B cell (primary cell): ENCODE results near the gene BRSK2. TPM values are rescaled to one million over a fixed set of nuclear protein-coding genes. Genes with fewer than 3 reads are reported as not detected.

Source experiments
- ATAC-seq: fragments of 200-7000 bp; cut with Tn5 transposase; one replicate; pipeline ENCODE4 v1.10.0; 2021; ENCODE audit warnings: low read depth, mild to moderate bottlenecking, moderate number of reproducible peaks, moderate library complexity
- CTCF ChIA-PET: fragments of 350-600 bp; sonication (Branson Sonifier 250); formaldehyde crosslinking; loops from one replicate; lab custom pipeline; 2021; ENCODE audit warnings: antibody characterized with exemption, inconsistent platforms; lab: Charles Lee
- POLR2A ChIA-PET: fragments of 350-600 bp; sonication (Branson Sonifier 250); formaldehyde crosslinking; loops from one replicate; lab custom pipeline; 2021; ENCODE audit warnings: antibody characterized with exemption; lab: Charles Lee
- DNase-seq: peaks from one replicate; pipeline ENCODE4 v3.0.0; 2013
- H2AFZ ChIP-seq: 2 replicates; pipeline ENCODE4 v1.6.1; 2012; ENCODE audit warnings: mild to moderate bottlenecking, low read depth, low read length; ENCODE audit not compliant: insufficient read depth, poor library complexity, severe bottlenecking
- H3K27ac ChIP-seq, 2 donors: 1 replicate in 1 of 2; 2 replicates in 1 of 2; pipeline ENCODE4 v1.5.1; 2012 to 2013; ENCODE audit warnings: low read length in 2 of 2, mild to moderate bottlenecking in 2 of 2, moderate library complexity in 1 of 2
- H3K27me3 ChIP-seq, 4 experiments: fragments of 200-600 bp in 1 of 4; sonication (generic) in 1 of 4; replicated peaks in 1 of 4; 1 replicate in 2 of 4; 2 replicates in 2 of 4; pipeline versions ENCODE4 v1.6.1 to v1.7.0; 2013 to 2016; ENCODE audit warnings: low read length in 3 of 4, mild to moderate bottlenecking in 2 of 4, mixed read lengths in 1 of 4, moderate library complexity in 1 of 4; ENCODE audit not compliant: insufficient read depth in 4 of 4, control insufficient read depth in 3 of 4; ENCODE audit errors: control extremely low read depth in 1 of 4
- H3K36me3 ChIP-seq, 2 experiments: replicated peaks in 1 of 2; 1 replicate in 1 of 2; 2 replicates in 1 of 2; pipeline versions ENCODE4 v1.6.1 to v1.7.1; 2013; ENCODE audit warnings: low read length in 1 of 2; ENCODE audit not compliant: insufficient read depth in 2 of 2, control insufficient read depth in 1 of 2; ENCODE audit errors: control extremely low read depth in 1 of 2, extremely low read depth in 1 of 2
- H3K4me1 ChIP-seq, 2 donors: fragments of 200-600 bp in 1 of 2; sonication (generic) in 1 of 2; 1 replicate in 1 of 2; 2 replicates in 1 of 2; pipeline versions ENCODE4 v1.5.1 to v1.6.1; 2013 to 2017; ENCODE audit warnings: low read length in 2 of 2; ENCODE audit not compliant: control insufficient read depth in 2 of 2, insufficient read depth in 2 of 2
- H3K4me2 ChIP-seq: replicated peaks from 2 replicates; pipeline ENCODE3; 2012; ENCODE audit warnings: mild to moderate bottlenecking, low read depth, low read length; ENCODE audit not compliant: poor library complexity, severe bottlenecking
- H3K4me3 ChIP-seq, 5 experiments: fragments of 200-600 bp in 1 of 5; sonication (generic) in 1 of 5; 1 replicate in 3 of 5; 2 replicates in 2 of 5; pipeline versions ENCODE4 v1.5.1 to v1.7.0; 2011 to 2016; ENCODE audit warnings: low read length in 4 of 5, mild to moderate bottlenecking in 4 of 5, low read depth in 2 of 5, control low read depth in 1 of 5, moderate library complexity in 1 of 5; ENCODE audit not compliant: insufficient read depth in 1 of 5; ENCODE audit errors: control extremely low read depth in 1 of 5, extremely low read depth in 1 of 5
- H3K79me2 ChIP-seq: fragments of 200-600 bp; sonication (generic); one replicate; pipeline ENCODE4 v1.6.0; 2016; ENCODE audit warnings: low read length; ENCODE audit not compliant: control insufficient read depth, insufficient read depth
- H3K9ac ChIP-seq: fragments of 200-600 bp; sonication (generic); 2 replicates; pipeline ENCODE4 v1.6.1; 2017; ENCODE audit warnings: mild to moderate bottlenecking, low read length, moderate library complexity
- H3K9me3 ChIP-seq, 3 donors: one replicate each; pipeline versions ENCODE4 v1.6.1 to v1.7.1; 2013; ENCODE audit warnings: low read length in 2 of 3; ENCODE audit not compliant: control insufficient read depth in 2 of 3, insufficient read depth in 1 of 3; ENCODE audit errors: control extremely low read depth in 1 of 3
- H4K20me1 ChIP-seq: 2 replicates; pipeline ENCODE4 v1.6.0; 2012; ENCODE audit warnings: mild to moderate bottlenecking, low read length; ENCODE audit not compliant: insufficient read depth, control insufficient read depth, poor library complexity, severe bottlenecking
- H3K27ac Mint-ChIP-seq: one replicate; pipeline ENCODE4 v1.8.0; 2021; ENCODE audit warnings: mixed read lengths
- H3K27me3 Mint-ChIP-seq: one replicate; pipeline ENCODE4 v1.8.0; 2021; ENCODE audit warnings: mixed read lengths
- H3K4me1 Mint-ChIP-seq: one replicate; pipeline ENCODE4 v1.8.0; 2021; ENCODE audit warnings: mixed read lengths
- H3K4me3 Mint-ChIP-seq: one replicate; pipeline ENCODE4 v1.8.0; 2021; ENCODE audit warnings: mixed read lengths
- H3K9me3 Mint-ChIP-seq: one replicate; pipeline ENCODE4 v1.8.0; 2022; ENCODE audit warnings: mixed read lengths; ENCODE audit not compliant: insufficient read depth
- EZH2 ChIP-seq: IDR thresholded peaks from 2 replicates; pipeline ENCODE4 v1.6.1; 2012; ENCODE audit warnings: borderline replicate concordance, low read depth, mild to moderate bottlenecking, moderate library complexity, low read length; ENCODE audit not compliant: insufficient read depth, poor library complexity, severe bottlenecking
- WGBS: methylation state at CpG from one replicate; pipeline ENCODE4 v1.1.5; 2013; ENCODE audit warnings: missing lambda C conversion rate; ENCODE audit not compliant: insufficient coverage; 5-methylcytosine and 5-hydroxymethylcytosine counted together
- intact Hi-C: fragments of 100-400 bp; cut with micrococcal nuclease; formaldehyde crosslinking; loops from one replicate; pipeline ENCODE4 v1.10.0; 2022
- polyA plus RNA-seq: library from polyadenylated mRNA; depleted of rRNA; stranded (reverse); fragments of >200 nt; gene quantifications from 2 replicates; pipeline ENCODE4 v1.2.3, GENCODE V29; 2012
- total RNA-seq, 2 donors: library from RNA; stranded (reverse); fragments of 120-200 nt in 1 of 2; gene quantifications; 1 replicate in 1 of 2; 2 replicates in 1 of 2; pipeline versions ENCODE4 v1.2.3 to v1.2.4, GENCODE V29; 2013 to 2022
- TF ChIP-seq, protein P1 (sequence below): fragments of 200-600 bp; IDR thresholded peaks from one replicate; pipeline ENCODE4 v1.8.0; 2022; ENCODE audit warnings: antibody characterized with exemption, mild to moderate bottlenecking

BRSK2 gene
- total and polyA plus RNA-seq, 2 donors (not counting 1 experiment from before 2014, with no cell fraction given), result 0.51 to 0.79 TPM

DNA sequence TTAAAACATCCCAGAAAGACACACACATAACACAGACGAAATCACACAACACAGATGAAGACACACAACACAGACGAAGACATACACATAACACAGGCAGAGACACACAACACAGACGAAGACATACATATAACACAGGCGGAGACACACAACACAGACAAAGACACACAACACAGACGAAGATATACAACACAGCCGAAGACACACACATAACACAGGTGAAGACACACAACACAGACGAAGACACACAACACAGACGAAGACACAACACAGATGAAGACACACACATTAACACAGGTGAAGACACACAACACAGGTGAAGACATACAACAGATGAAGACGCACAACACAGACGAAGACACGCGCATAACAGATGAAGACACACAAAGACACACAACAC is 101.6 kb downstream of the BRSK2 start:
- no peak overlapping the region for H3K4me3 Mint-ChIP-seq
- TF ChIP-seq, protein P1, sequence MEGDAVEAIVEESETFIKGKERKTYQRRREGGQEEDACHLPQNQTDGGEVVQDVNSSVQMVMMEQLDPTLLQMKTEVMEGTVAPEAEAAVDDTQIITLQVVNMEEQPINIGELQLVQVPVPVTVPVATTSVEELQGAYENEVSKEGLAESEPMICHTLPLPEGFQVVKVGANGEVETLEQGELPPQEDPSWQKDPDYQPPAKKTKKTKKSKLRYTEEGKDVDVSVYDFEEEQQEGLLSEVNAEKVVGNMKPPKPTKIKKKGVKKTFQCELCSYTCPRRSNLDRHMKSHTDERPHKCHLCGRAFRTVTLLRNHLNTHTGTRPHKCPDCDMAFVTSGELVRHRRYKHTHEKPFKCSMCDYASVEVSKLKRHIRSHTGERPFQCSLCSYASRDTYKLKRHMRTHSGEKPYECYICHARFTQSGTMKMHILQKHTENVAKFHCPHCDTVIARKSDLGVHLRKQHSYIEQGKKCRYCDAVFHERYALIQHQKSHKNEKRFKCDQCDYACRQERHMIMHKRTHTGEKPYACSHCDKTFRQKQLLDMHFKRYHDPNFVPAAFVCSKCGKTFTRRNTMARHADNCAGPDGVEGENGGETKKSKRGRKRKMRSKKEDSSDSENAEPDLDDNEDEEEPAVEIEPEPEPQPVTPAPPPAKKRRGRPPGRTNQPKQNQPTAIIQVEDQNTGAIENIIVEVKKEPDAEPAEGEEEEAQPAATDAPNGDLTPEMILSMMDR, result no peak
- TF ChIP-seq EZH2, result no peak
- no peak overlapping the region for H3K27ac Mint-ChIP-seq
- CTCF ChIA-PET, result no interaction called here
- no peak for DNase-seq
- intact Hi-C loops, result no loop called here
- POLR2A ChIA-PET, result no interaction called here
- Histone ChIP-seq H3K4me3 (no peak overlapping the region), H3K27me3 (no peaks in the 10 kb centered on the region), H3K4me2 (no peak overlapping the region), H2AFZ (no peak overlapping the region), H3K9me3 (peaks cover 0 to 1% (median 0%) of the 10 kb centered on the region in 3 donors), H4K20me1 (peaks cover 94% of the 10 kb centered on the region), H3K9ac (no peak overlapping the region), H3K79me2 (peaks cover 96% of the 10 kb centered on the region), H3K36me3 (no peaks in the 10 kb centered on the region), H3K4me1 (peaks cover 21 to 34% of the 10 kb centered on the region in 2 donors), H3K27ac (no peak overlapping the region)
- WGBS, result 93% methylated on average over 11 of the region's 12 CpGs
- peaks cover 55% of the 10 kb centered on the region for H3K4me1 Mint-ChIP-seq
- no peaks in the 10 kb centered on the region for H3K27me3 Mint-ChIP-seq
- no peak for ATAC-seq
- H3K9me3 Mint-ChIP-seq, result peaks cover 3% of the 10 kb centered on the region

DNA sequence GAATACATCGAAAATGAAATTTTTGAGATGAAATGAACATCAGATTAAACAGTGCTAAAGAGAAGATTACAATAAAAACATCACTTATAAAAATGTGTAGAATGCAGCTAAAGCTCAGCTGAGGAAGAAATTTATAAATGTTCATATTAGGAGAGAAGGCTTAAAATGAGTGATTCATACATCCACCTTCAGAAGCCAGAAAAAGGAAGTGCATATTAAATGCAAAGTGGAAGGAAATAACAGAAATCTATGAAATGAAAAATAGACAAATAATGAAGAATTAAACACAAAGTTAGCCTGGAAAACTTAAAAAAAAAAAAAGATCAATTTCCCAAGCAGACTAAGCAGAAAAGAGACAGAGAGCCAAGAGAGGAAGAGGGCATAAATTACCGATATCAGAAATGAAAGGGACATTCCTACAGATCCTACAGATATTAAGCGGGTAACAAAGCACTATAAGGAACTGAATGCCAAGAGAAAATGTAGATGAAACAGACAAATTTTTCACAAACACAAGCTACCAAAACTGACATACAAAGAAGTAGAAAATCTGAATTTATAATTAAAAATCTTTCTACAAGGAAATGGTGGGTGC is 104.0 kb downstream of the BRSK2 start:
- ATAC-seq (no peak), DNase-seq (no peak)
- H3K4me3 ChIP-seq, result no peak overlapping the region
- TF ChIP-seq, protein P1, result no peak
- no peak for TF ChIP-seq EZH2
- Mint-ChIP-seq H3K27me3 (no peaks in the 10 kb centered on the region), H3K27ac (no peak overlapping the region), H3K4me3 (no peak overlapping the region), H3K4me1 (peaks cover 59% of the 10 kb centered on the region), H3K9me3 (peaks cover 3% of the 10 kb centered on the region)
- peaks cover 0 to 4% of the 10 kb centered on the region in 2 experiments for H3K36me3 ChIP-seq
- no peak overlapping the region for H3K27ac ChIP-seq
- no peak overlapping the region for H3K9ac ChIP-seq
- peaks cover 11 to 12% of the 10 kb centered on the region in 2 donors for H3K4me1 ChIP-seq
- no CpG with 5 or more reads among the region's 3 CpGs for WGBS
- peaks cover 99% of the 10 kb centered on the region for H3K79me2 ChIP-seq
- intact Hi-C loops, result no loop called here
- H4K20me1 ChIP-seq, result peaks cover 94% of the 10 kb centered on the region
- ChIA-PET POLR2A (no interaction called here), CTCF (no interaction called here)
- no peak overlapping the region for H3K4me2 ChIP-seq
- no peak overlapping the region for H2AFZ ChIP-seq
- no peaks in the 10 kb centered on the region for H3K9me3 ChIP-seq
- no peaks in the 10 kb centered on the region for H3K27me3 ChIP-seq
